ENCODE data around the gene INO80D.
"Not testable (repeated sequence)": the region's sequence is repeated elsewhere in the genome, so short reads cannot be mapped to it uniquely, and the experiment has no call there.

The INO80D gene, protein sequence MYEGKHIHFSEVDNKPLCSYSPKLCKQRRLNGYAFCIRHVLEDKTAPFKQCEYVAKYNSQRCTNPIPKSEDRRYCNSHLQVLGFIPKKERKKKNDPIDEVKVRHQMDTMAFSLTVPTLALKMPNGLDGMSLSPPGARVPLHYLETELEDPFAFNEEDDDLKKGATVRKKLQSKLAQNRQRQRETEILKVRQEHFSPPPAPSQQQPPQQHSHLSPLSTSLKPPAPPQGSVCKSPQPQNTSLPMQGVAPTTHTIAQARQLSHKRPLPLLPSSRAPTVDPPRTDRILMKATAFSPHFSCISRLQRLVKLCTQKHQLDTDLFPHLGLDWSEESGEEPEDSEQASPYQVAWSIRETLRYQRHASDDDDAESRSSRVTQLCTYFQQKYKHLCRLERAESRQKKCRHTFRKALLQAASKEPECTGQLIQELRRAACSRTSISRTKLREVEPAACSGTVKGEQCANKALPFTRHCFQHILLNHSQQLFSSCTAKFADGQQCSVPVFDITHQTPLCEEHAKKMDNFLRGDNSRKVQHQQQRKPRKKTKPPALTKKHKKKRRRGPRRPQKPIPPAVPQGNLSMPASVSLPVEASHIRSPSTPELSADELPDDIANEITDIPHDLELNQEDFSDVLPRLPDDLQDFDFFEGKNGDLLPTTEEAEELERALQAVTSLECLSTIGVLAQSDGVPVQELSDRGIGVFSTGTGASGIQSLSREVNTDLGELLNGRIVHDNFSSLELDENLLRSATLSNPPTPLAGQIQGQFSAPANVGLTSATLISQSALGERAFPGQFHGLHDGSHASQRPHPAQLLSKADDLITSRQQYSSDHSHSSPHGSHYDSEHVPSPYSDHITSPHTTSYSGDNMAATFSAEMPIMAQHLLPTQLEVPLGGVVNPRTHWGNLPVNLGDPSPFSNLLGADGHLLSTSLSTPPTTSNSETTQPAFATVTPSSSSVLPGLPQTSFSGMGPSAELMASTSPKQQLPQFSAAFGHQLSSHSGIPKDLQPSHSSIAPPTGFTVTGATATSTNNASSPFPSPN

DNA sequence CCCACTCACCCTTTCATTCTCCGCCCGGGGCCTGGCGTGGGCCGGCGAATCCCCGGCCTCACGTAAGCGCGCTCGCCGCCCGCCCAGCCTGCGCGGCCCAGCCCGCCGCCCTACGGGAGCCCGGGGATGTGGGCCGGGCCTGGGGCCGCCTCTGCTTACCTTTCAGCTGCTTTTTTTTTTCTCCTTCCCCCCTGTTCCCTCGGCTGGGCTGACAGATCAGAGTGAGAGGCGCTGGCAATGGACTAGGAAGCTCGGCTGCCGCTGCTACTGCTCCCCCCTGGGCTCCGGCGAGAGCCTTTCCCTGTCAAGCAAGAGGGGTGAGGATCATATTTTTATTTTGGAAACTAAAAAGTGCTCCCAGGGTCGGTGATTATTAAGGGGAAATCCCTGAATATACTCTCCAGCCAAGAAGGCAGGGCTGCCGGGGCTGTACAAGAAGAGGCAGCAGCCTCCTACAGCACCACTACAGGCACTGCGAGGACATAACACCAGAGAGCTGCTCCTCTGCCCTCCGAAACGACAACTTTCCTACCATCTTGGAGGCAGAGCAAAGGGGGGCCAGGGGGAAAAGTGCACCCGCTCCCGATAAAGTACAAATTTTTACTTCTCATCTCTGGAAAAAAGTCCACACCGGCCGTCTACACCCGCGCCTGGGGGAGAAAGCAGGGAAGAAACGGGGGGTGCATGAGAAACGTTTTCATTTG, at the start of gene INO80D:
Gene INO80D, minus strand, starts transcription at position 433 of the 704 bp plus-strand sequence. CDS start 23,158 bp downstream, outside the sequence.
- H3K4me3 ChIP-seq (ENCODE audit: low read length) = peak within 1 kb of the TSS; percentile 92
- TF ChIP-seq, protein P1, sequence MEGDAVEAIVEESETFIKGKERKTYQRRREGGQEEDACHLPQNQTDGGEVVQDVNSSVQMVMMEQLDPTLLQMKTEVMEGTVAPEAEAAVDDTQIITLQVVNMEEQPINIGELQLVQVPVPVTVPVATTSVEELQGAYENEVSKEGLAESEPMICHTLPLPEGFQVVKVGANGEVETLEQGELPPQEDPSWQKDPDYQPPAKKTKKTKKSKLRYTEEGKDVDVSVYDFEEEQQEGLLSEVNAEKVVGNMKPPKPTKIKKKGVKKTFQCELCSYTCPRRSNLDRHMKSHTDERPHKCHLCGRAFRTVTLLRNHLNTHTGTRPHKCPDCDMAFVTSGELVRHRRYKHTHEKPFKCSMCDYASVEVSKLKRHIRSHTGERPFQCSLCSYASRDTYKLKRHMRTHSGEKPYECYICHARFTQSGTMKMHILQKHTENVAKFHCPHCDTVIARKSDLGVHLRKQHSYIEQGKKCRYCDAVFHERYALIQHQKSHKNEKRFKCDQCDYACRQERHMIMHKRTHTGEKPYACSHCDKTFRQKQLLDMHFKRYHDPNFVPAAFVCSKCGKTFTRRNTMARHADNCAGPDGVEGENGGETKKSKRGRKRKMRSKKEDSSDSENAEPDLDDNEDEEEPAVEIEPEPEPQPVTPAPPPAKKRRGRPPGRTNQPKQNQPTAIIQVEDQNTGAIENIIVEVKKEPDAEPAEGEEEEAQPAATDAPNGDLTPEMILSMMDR (conservative IDR thresholded peaks at IDR 0.05; ENCODE audit: low read depth, low read length) = peak; percentile 59
- peak; percentile 62 for DNase-seq (ENCODE audit: low read depth)

DNA sequence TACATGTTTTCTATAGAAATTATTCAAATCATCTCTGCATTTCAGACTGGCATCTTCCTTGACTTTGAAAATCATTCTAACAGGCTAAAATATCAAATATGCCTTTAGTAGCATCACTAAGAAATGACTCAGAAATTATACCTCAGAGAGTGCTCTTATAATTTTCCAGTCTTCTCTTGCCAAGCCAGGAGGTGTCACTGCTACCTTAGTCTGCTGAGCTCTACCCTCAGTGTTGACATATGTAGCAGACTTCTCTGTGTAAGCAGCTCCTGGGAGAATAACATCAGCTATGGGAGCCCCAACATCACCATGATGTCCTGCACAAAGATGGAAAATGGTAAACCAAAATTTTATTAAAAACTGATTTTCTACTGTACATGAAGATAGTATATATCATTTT, 41.7 kb upstream of the INO80D start:
- TF ChIP-seq, protein P1 (conservative IDR thresholded peaks at IDR 0.05; ENCODE audit: low read depth, low read length) = no peak
- no peak for DNase-seq (ENCODE audit: low read depth)
- no peak overlapping the region for H3K4me3 ChIP-seq (ENCODE audit: low read length)

DNA sequence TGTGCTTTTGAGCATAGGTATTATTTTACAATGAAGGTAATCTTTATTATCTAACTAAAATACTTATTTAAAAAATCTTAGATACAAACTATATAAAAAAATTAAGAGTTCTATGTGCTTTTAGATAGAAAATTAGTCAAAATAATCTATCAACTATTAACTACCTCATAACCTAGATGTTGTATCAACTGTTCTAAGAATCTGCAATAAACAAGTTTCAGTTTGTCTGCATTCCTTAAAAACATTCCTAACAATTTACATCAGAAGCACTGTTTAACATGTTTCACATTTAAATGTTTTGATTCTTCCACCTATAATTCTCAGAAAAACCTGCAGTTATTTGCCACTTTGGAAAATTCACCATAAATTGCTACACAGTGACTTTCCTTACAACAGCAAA, 39.9 kb upstream of the INO80D start:
- no peak overlapping the region for H3K4me3 ChIP-seq (ENCODE audit: low read length)
- TF ChIP-seq, protein P1 (conservative IDR thresholded peaks at IDR 0.05; ENCODE audit: low read depth, low read length) = no peak
- DNase-seq (ENCODE audit: low read depth) = no peak

DNA sequence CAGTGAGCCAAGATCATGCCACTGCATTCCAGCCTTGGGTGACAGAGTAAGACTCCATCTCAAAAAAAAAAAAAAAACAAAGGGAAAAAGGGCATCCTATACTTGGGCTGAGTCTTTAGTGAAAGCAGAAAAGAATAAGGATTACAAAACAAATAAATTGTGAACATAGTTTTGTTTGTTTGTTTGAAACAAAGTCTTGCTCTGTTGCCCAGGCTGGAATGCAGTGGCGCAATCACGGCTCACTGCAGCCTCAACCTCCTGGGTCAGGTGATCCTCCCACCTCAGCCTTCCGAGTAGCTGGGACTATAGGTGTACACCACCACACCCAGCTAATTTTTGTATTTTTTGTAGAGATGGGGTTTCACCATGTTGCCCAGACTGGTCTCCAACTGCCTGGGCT, 36.6 kb upstream of the INO80D start:
- H3K4me3 ChIP-seq (ENCODE audit: low read length); DNase-seq (ENCODE audit: low read depth): not testable (repeated sequence)

DNA sequence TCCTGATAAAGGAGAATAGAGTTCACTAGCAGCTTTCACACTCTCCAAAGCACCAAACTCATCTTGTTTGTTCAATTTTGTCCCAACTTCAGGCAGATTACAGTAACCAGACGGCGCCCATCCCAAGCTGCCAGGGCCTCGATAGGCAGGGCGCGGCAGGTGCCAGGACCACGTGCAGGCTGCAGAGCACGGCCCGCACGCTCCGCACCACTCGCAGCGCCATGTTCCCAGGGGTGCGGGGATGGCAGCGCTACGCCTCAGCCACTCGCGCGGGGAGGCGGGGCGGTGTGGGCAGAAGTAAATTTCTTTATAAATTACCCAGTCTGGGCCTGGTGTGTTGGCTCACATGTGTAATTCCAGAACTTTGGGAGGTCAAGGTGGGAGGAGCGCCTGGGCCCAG, 30.3 kb upstream of the INO80D start:
- no peak overlapping the region for H3K4me3 ChIP-seq (ENCODE audit: low read length)
- TF ChIP-seq, protein P1 (conservative IDR thresholded peaks at IDR 0.05; ENCODE audit: low read depth, low read length) = no peak
- no peak for DNase-seq (ENCODE audit: low read depth)

DNA sequence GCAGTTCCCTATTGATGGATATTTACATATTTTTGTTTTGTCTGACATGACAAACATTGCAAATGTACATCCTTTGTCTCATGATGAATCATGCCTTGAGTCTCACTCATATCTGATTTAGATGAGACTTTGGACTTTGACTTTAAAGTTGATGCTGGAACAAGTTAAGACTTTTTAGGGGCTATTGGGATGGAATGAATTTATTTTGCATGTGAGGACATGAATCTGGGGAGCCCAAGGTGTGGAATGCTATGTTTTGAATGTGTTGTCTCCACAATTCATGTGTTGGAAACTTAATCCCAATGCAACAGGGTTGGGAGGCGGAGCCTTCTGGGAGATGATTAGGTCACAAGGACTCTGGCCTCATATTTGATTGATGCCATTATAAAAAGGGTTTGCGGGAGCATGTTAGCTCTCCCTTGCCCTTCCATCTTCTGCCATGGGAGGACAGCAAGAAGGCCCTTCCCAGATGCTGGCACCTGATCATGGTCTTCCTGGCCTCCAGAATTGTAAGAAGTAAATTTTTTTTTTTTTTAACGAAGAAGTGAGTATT, 29.1 kb upstream of the INO80D start:
- TF ChIP-seq, protein P1 (conservative IDR thresholded peaks at IDR 0.05; ENCODE audit: low read depth, low read length) = no peak
- H3K4me3 ChIP-seq (ENCODE audit: low read length) = no peak overlapping the region
- DNase-seq (ENCODE audit: low read depth) = no peak
